Thyroid gland (tissue), 4 donors: ENCODE results near the gene MAPRE2.

ENCODE experiments used
- CTCF ChIP-seq, 6 experiments: fragments of 200-600 bp in 3 of 6; fragments of 450-650 bp in 3 of 6; sonication (generic) in 3 of 6; IDR thresholded peaks; one replicate each; pipeline ENCODE4 v1.5.1; 2016 to 2019; ENCODE audit warnings: antibody characterized with exemption in 6 of 6, mild to moderate bottlenecking in 2 of 6, inconsistent platforms in 1 of 6, moderate library complexity in 1 of 6
- POLR2A ChIP-seq, 2 donors: fragments of 450-650 bp; IDR thresholded peaks; one replicate each; pipeline ENCODE4 v1.6.1; 2017; ENCODE audit warnings: antibody characterized with exemption in 2 of 2, mild to moderate bottlenecking in 2 of 2, moderate library complexity in 1 of 2

- no peak for TF ChIP-seq CTCF (IDR thresholded peaks at IDR 0.05)
- no peak for TF ChIP-seq POLR2A (IDR thresholded peaks at IDR 0.05)
Measured at GRCh38 chr18:35054401-35054800, 13.2 kb downstream of the MAPRE2 start.
